Endodermal cell (in vitro differentiated cells): ENCODE data around the gene COL11A1. TPM values are rescaled to one million over a fixed set of nuclear protein-coding genes. Genes with fewer than 3 reads are reported as not detected.
"Not testable (repeated sequence)": the region's sequence is repeated elsewhere in the genome, so short reads cannot be mapped to it uniquely, and the experiment has no call there.

Experiments
- DNase-seq: peaks from one replicate; pipeline ENCODE4 v3.0.0-alpha.2; 2017
- H3K27ac ChIP-seq: 2 replicates; pipeline ENCODE4 v1.5.1; 2013; ENCODE audit warnings: mild to moderate bottlenecking, low read depth, low read length, moderate library complexity
- H3K27me3 ChIP-seq: 2 replicates; pipeline ENCODE4 v1.6.1; 2013; ENCODE audit warnings: mild to moderate bottlenecking, low read length, moderate library complexity; ENCODE audit not compliant: insufficient read depth, control insufficient read depth, poor library complexity, severe bottlenecking
- H3K36me3 ChIP-seq: 2 replicates; pipeline ENCODE4 v1.7.0; 2013; ENCODE audit warnings: mild to moderate bottlenecking, low read length, moderate library complexity; ENCODE audit not compliant: control insufficient read depth, insufficient read depth
- H3K4me1 ChIP-seq: one replicate; pipeline ENCODE4 v1.7.0; 2013; ENCODE audit warnings: low read length; ENCODE audit not compliant: control insufficient read depth, insufficient read depth
- H3K4me3 ChIP-seq: 2 replicates; pipeline ENCODE4 v1.5.1; 2013; ENCODE audit warnings: mild to moderate bottlenecking, low read length, moderate library complexity
- H3K9ac ChIP-seq: 2 replicates; pipeline ENCODE4 v1.6.1; 2013; ENCODE audit warnings: mild to moderate bottlenecking, low read length, moderate library complexity; ENCODE audit not compliant: poor library complexity, severe bottlenecking; ENCODE audit errors: extremely low read depth
- H3K9me3 ChIP-seq: 2 replicates; pipeline ENCODE4 v1.6.1; 2013; ENCODE audit warnings: mild to moderate bottlenecking, low read length, moderate library complexity; ENCODE audit not compliant: control insufficient read depth
- H3K27ac Mint-ChIP-seq: 2 replicates; pipeline ENCODE4 v1.8.0; 2020; ENCODE audit warnings: mixed read lengths
- H3K27me3 Mint-ChIP-seq: 2 replicates; pipeline ENCODE4 v1.8.0; 2021; ENCODE audit warnings: mild to moderate bottlenecking, mixed read lengths; ENCODE audit not compliant: insufficient read depth
- H3K36me3 Mint-ChIP-seq: 2 replicates; pipeline ENCODE4 v1.8.0; 2020; ENCODE audit warnings: low read depth, mixed read lengths
- H3K4me1 Mint-ChIP-seq: 2 replicates; pipeline ENCODE4 v1.8.0; 2020; ENCODE audit warnings: mixed read lengths
- H3K4me3 Mint-ChIP-seq: 2 replicates; pipeline ENCODE4 v1.8.0; 2020; ENCODE audit warnings: mild to moderate bottlenecking, moderate library complexity, mixed read lengths
- H3K9me3 Mint-ChIP-seq: 2 replicates; pipeline ENCODE4 v1.8.0; 2020; ENCODE audit warnings: mild to moderate bottlenecking, mixed read lengths
- WGBS, 2 experiments: methylation state at CpG; one replicate each; pipeline versions ENCODE4 v1.1.5 to v1.1.7; 2013; ENCODE audit warnings: missing lambda C conversion rate in 2 of 2, mixed read lengths in 1 of 2; ENCODE audit not compliant: insufficient coverage in 1 of 2, insufficient read length in 1 of 2; 5-methylcytosine and 5-hydroxymethylcytosine counted together
- total RNA-seq, 2 donors: library from RNA; stranded (reverse); fragmentation: NEBNext Ultra II Directional in 1 of 2; extraction: Animal tissue kit (Norgen Biotek cat#: 25700) in 1 of 2; gene quantifications; 2 replicates in 1 of 2; 3 replicates in 1 of 2; pipeline ENCODE4 v1.2.1, GENCODE V29; 2021
- TF ChIP-seq, protein P1 (sequence below): fragments of 200-600 bp; sonication (generic); conservative IDR thresholded peaks from 2 replicates; pipeline ENCODE4 v1.5.0; 2021; ENCODE audit warnings: antibody characterized with exemption, mild to moderate bottlenecking

The COL11A1 gene
- total RNA-seq, 2 donors from 2014 or later = 6.7 to 27.5 TPM

- peaks cover 8% of the 10 kb centered on the region for H3K36me3 Mint-ChIP-seq
- no peaks in the 10 kb centered on the region for H3K27me3 ChIP-seq
- H3K4me3 Mint-ChIP-seq = no peak overlapping the region
- no peaks in the 10 kb centered on the region for H3K36me3 ChIP-seq
- H3K9me3 Mint-ChIP-seq = peaks cover 3% of the 10 kb centered on the region
- DNase-seq = no peak
- H3K9me3 ChIP-seq = no peaks in the 10 kb centered on the region
- H3K27me3 Mint-ChIP-seq = no peaks in the 10 kb centered on the region
- no peak overlapping the region for H3K4me3 ChIP-seq
- H3K4me1 Mint-ChIP-seq = no peaks in the 10 kb centered on the region
- no peak overlapping the region for H3K9ac ChIP-seq
- TF ChIP-seq, protein P1, sequence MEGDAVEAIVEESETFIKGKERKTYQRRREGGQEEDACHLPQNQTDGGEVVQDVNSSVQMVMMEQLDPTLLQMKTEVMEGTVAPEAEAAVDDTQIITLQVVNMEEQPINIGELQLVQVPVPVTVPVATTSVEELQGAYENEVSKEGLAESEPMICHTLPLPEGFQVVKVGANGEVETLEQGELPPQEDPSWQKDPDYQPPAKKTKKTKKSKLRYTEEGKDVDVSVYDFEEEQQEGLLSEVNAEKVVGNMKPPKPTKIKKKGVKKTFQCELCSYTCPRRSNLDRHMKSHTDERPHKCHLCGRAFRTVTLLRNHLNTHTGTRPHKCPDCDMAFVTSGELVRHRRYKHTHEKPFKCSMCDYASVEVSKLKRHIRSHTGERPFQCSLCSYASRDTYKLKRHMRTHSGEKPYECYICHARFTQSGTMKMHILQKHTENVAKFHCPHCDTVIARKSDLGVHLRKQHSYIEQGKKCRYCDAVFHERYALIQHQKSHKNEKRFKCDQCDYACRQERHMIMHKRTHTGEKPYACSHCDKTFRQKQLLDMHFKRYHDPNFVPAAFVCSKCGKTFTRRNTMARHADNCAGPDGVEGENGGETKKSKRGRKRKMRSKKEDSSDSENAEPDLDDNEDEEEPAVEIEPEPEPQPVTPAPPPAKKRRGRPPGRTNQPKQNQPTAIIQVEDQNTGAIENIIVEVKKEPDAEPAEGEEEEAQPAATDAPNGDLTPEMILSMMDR = no peak
- WGBS, 2 experiments = 38 to 69% methylated on average over 1 to 3 of the region's 3 CpGs
- no peaks in the 10 kb centered on the region for H3K4me1 ChIP-seq
- no peak overlapping the region for H3K27ac ChIP-seq
- H3K27ac Mint-ChIP-seq = no peak overlapping the region
Observed at GRCh38 chr1:102937401-102937800, 170.9 kb downstream of the COL11A1 start.

- peak; percentile 53 for DNase-seq
- H3K4me1 Mint-ChIP-seq, H3K27ac Mint-ChIP-seq, H3K4me1 ChIP-seq, H3K4me3 Mint-ChIP-seq, H3K36me3 ChIP-seq, H3K9ac ChIP-seq, H3K36me3 Mint-ChIP-seq, H3K27me3 Mint-ChIP-seq, H3K27me3 ChIP-seq, H3K9me3 Mint-ChIP-seq, H3K9me3 ChIP-seq, H3K4me3 ChIP-seq, H3K27ac ChIP-seq: not testable (repeated sequence)
- WGBS, 2 experiments = 90% methylated on average over 8 of the region's 9 CpGs; no CpG with 5 or more reads in 1 of the 2 experiments
Observed at GRCh38 chr1:102933362-102933761, 175.0 kb downstream of the COL11A1 start.

GRCh38 chr1:102919659-102920058, 188.7 kb downstream of the COL11A1 start:
- Mint-ChIP-seq H3K27ac (no peak overlapping the region), H3K27me3 (no peaks in the 10 kb centered on the region), H3K9me3 (no peaks in the 10 kb centered on the region), H3K4me1 (peaks cover 5% of the 10 kb centered on the region), H3K36me3 (no peaks in the 10 kb centered on the region), H3K4me3 (no peak overlapping the region)
- no peak overlapping the region for H3K9ac ChIP-seq
- no peaks in the 10 kb centered on the region for H3K36me3 ChIP-seq
- no peaks in the 10 kb centered on the region for H3K9me3 ChIP-seq
- no peaks in the 10 kb centered on the region for H3K27me3 ChIP-seq
- DNase-seq = no peak
- WGBS, 2 experiments = no CpG with 5 or more reads among the region's 1 CpG
- H3K4me3 ChIP-seq = no peak overlapping the region
- TF ChIP-seq, protein P1 = no peak
- no peaks in the 10 kb centered on the region for H3K4me1 ChIP-seq
- no peak overlapping the region for H3K27ac ChIP-seq

- Histone ChIP-seq H3K27ac (no peak overlapping the region), H3K9me3 (no peaks in the 10 kb centered on the region), H3K36me3 (no peaks in the 10 kb centered on the region), H3K27me3 (no peaks in the 10 kb centered on the region), H3K4me1 (no peaks in the 10 kb centered on the region), H3K9ac (no peak overlapping the region), H3K4me3 (no peak overlapping the region)
- Mint-ChIP-seq H3K36me3 (no peaks in the 10 kb centered on the region), H3K27ac (no peak overlapping the region), H3K4me3 (no peak overlapping the region), H3K4me1 (no peaks in the 10 kb centered on the region), H3K27me3 (no peaks in the 10 kb centered on the region), H3K9me3 (no peaks in the 10 kb centered on the region)
- DNase-seq = no peak
- WGBS, 2 experiments = 63% methylated on average over 1 of the region's 1 CpG; no CpG with 5 or more reads in 1 of the 2 experiments
- TF ChIP-seq, protein P1 = no peak
Observed at GRCh38 chr1:102901996-102902395, 206.3 kb downstream of the COL11A1 start.
